Stimulated activated CD8-positive, alpha-beta memory T cell treated with anti-CD3 and anti-CD28 coated beads, Interleukin-15, amount 100 ng/mL, for 1 hour (primary cell): ENCODE data around the gene TAS2R3.

Experiments
- DNase-seq: peaks from one replicate; pipeline ENCODE4 v3.0.0-alpha.2; 2020; ENCODE audit warnings: low read depth

The TAS2R3 gene

GRCh38 chr7:141785706-141786552 lies 22.0 kb downstream of the TAS2R3 start:
- DNase-seq, result no peak

GRCh38 chr7:141788296-141788695 lies 24.4 kb downstream of the TAS2R3 start:
- DNase-seq, result no peak

GRCh38 chr7:141789917-141790316 lies 26.0 kb downstream of the TAS2R3 start, which contains the start of gene TAS2R5:
Gene TAS2R5, plus strand, starts transcription at chr7:141790217. Its CDS starts 145 bp downstream, at chr7:141790362.
- no peak for DNase-seq

GRCh38 chr7:141792526-141792925 lies 28.6 kb downstream of the TAS2R3 start:
- DNase-seq, result no peak
